ENCODE measurements around the gene FBN2. TPM values are rescaled to one million over a fixed set of nuclear protein-coding genes. Genes with fewer than 3 reads are reported as not detected.

The FBN2 gene
- polyA plus RNA-seq, 1 donor from 2014 or later = 1.6 TPM

DNA sequence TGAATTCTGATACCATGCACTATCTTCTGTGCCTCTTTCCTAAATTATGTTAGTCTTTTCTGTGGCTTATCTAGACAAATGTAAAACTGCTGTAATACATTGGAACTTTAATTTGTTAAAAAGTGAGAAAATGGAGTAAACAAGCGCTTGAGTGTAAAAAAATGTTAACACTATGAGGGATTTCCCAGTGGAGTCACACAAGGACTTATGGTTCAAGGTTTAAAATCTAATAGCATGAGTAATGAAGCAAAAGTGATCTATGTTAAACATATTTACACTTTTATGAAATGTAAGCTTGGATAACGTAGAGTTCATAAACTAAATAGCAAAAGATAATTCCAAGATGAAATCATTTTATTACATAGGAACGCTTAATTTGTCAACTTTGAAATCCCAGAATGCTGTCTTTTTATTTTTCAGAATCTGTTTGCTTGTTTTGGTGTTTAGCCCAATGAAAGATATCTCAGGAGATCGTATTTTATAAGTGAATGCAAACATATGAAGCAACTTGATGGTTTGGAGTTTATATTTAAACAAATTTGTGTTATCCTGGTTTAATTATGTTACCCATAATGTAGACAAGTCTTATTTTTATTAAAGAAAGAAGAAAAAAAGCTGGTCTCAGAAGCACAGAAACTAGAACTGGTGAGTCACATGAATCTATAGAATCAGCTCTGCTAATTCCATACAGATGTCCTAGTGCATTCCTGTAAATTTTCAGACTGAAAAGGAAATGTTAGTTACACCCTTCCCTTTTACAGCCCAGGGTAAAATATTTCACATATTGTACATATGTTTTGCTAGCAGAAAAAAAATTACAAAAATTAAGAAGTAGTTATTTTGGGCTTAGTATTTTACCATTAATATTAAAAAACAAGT is 34.2 kb upstream of the FBN2 start:
- TF ChIP-seq, protein P1, sequence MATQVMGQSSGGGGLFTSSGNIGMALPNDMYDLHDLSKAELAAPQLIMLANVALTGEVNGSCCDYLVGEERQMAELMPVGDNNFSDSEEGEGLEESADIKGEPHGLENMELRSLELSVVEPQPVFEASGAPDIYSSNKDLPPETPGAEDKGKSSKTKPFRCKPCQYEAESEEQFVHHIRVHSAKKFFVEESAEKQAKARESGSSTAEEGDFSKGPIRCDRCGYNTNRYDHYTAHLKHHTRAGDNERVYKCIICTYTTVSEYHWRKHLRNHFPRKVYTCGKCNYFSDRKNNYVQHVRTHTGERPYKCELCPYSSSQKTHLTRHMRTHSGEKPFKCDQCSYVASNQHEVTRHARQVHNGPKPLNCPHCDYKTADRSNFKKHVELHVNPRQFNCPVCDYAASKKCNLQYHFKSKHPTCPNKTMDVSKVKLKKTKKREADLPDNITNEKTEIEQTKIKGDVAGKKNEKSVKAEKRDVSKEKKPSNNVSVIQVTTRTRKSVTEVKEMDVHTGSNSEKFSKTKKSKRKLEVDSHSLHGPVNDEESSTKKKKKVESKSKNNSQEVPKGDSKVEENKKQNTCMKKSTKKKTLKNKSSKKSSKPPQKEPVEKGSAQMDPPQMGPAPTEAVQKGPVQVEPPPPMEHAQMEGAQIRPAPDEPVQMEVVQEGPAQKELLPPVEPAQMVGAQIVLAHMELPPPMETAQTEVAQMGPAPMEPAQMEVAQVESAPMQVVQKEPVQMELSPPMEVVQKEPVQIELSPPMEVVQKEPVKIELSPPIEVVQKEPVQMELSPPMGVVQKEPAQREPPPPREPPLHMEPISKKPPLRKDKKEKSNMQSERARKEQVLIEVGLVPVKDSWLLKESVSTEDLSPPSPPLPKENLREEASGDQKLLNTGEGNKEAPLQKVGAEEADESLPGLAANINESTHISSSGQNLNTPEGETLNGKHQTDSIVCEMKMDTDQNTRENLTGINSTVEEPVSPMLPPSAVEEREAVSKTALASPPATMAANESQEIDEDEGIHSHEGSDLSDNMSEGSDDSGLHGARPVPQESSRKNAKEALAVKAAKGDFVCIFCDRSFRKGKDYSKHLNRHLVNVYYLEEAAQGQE (IDR thresholded peaks at IDR 0.05; ENCODE audit: borderline replicate concordance) = no peak
- TF ChIP-seq, protein P2, sequence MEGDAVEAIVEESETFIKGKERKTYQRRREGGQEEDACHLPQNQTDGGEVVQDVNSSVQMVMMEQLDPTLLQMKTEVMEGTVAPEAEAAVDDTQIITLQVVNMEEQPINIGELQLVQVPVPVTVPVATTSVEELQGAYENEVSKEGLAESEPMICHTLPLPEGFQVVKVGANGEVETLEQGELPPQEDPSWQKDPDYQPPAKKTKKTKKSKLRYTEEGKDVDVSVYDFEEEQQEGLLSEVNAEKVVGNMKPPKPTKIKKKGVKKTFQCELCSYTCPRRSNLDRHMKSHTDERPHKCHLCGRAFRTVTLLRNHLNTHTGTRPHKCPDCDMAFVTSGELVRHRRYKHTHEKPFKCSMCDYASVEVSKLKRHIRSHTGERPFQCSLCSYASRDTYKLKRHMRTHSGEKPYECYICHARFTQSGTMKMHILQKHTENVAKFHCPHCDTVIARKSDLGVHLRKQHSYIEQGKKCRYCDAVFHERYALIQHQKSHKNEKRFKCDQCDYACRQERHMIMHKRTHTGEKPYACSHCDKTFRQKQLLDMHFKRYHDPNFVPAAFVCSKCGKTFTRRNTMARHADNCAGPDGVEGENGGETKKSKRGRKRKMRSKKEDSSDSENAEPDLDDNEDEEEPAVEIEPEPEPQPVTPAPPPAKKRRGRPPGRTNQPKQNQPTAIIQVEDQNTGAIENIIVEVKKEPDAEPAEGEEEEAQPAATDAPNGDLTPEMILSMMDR (IDR thresholded peaks at IDR 0.05; ENCODE audit: poor library complexity, severe bottlenecking) = no peak
- TF ChIP-seq SMC3 (conservative IDR thresholded peaks at IDR 0.05; ENCODE audit: poor library complexity) = no peak
- TF ChIP-seq MXI1 (conservative IDR thresholded peaks at IDR 0.05; ENCODE audit: poor library complexity, severe bottlenecking) = no peak
- TF ChIP-seq TAF1 (IDR thresholded peaks at IDR 0.05; ENCODE audit: low read depth) = no peak
- TF ChIP-seq EZH2 (IDR thresholded peaks at IDR 0.05; ENCODE audit: borderline replicate concordance, insufficient read depth, low read length, poor library complexity, severe bottlenecking) = no peak
- no peak for TF ChIP-seq RAD21 (conservative IDR thresholded peaks at IDR 0.05)
- TF ChIP-seq EP300 (conservative IDR thresholded peaks at IDR 0.05; ENCODE audit: poor library complexity, severe bottlenecking) = no peak
- TF ChIP-seq POLR2AphosphoS5 (IDR thresholded peaks at IDR 0.05) = no peak
- Histone ChIP-seq H2AFZ (ENCODE audit: low read depth, low read length) (no peak overlapping the region), H3F3A (ENCODE audit: insufficient read depth, low read length, poor library complexity, severe bottlenecking) (no peaks in the 10 kb centered on the region), H3K9me3 (ENCODE audit: low read length) (no peaks in the 10 kb centered on the region), H3K27me3 (ENCODE audit: insufficient read depth, low read depth, low read length) (no peaks in the 10 kb centered on the region), H3K4me3 (ENCODE audit: low read length) (no peak overlapping the region), H4K20me1 (ENCODE audit: insufficient read depth) (no peaks in the 10 kb centered on the region), H3K9me2 (ENCODE audit: insufficient read depth, low read length) (no peaks in the 10 kb centered on the region), H3K79me2 (replicated peaks; ENCODE audit: insufficient read depth, low read length) (no peaks in the 10 kb centered on the region), H3K27ac (ENCODE audit: low read length) (no peak overlapping the region), H3K9ac (ENCODE audit: low read length) (no peak overlapping the region), H3K36me3 (ENCODE audit: insufficient read depth, low read length) (no peaks in the 10 kb centered on the region), H3K4me2 (ENCODE audit: low read length) (no peak overlapping the region)

DNA sequence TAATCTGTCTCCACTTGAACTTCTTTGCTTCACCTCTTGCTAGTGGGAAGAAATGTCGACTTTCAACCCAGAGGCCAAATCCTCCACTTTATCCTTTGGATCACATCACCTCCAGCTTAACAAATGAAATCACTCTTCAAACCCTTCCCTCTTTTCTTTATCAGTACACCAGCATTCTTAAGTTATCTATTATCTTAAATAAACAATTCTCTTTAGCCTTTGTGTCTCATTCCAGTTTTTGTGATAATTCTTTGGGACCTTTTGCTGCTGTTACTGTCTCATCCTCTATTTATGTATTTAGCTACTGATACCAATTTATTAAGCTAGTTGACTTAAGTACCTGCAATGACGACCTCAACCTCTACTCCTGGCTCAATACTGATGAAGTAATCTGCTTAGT is 28.1 kb upstream of the FBN2 start:
- H3K9ac ChIP-seq (ENCODE audit: low read length) = no peak overlapping the region
- TF ChIP-seq MXI1 (conservative IDR thresholded peaks at IDR 0.05; ENCODE audit: poor library complexity, severe bottlenecking) = no peak
- TF ChIP-seq RAD21 (conservative IDR thresholded peaks at IDR 0.05) = no peak

More for the DNA sequence above, 28.1 kb upstream of the FBN2 start:
- Histone ChIP-seq H2AFZ (ENCODE audit: low read depth, low read length) (no peak overlapping the region), H3K36me3 (ENCODE audit: insufficient read depth, low read length) (no peaks in the 10 kb centered on the region), H3K4me3 (ENCODE audit: low read length) (no peak overlapping the region), H3K4me2 (ENCODE audit: low read length) (no peak overlapping the region), H3K79me2 (replicated peaks; ENCODE audit: insufficient read depth, low read length) (no peaks in the 10 kb centered on the region), H3F3A (ENCODE audit: insufficient read depth, low read length, poor library complexity, severe bottlenecking) (no peaks in the 10 kb centered on the region), H3K27me3 (ENCODE audit: insufficient read depth, low read depth, low read length) (no peaks in the 10 kb centered on the region), H3K9me2 (ENCODE audit: insufficient read depth, low read length) (no peaks in the 10 kb centered on the region), H3K27ac (ENCODE audit: low read length) (no peak overlapping the region), H4K20me1 (ENCODE audit: insufficient read depth) (no peaks in the 10 kb centered on the region), H3K9me3 (ENCODE audit: low read length) (no peaks in the 10 kb centered on the region)
